Pancreas (tissue), 10 donors: ENCODE measurements around the gene LCN12. TPM values are rescaled to one million over a fixed set of nuclear protein-coding genes. Genes with fewer than 3 reads are reported as not detected.

Experiments
- ATAC-seq, 4 donors: fragments of 200-7000 bp; cut with Tn5 transposase; one replicate each; pipeline versions ENCODE4 v1.8.0 to v1.9.1; 2020; ENCODE audit warnings: mild to moderate bottlenecking in 4 of 4, moderate library complexity in 4 of 4
- DNase-seq, 6 donors: peaks; one replicate each; pipeline ENCODE4 v3.0.0-alpha.2; 2020
- FAIRE-seq: peaks from 2 replicates; lab custom pipeline; 2012; peaks lifted over from hg19 to GRCh38; lab: Jason Lieb, UNC
- H3K27ac ChIP-seq, 4 donors: fragments of 200-600 bp; sonication (generic); 1 replicate in 3 of 4; 2 replicates in 1 of 4; pipeline versions ENCODE4 v1.5.0 to v1.8.0; 2020
- H3K27me3 ChIP-seq, 4 donors: fragments of 200-600 bp; one replicate each; pipeline ENCODE4 v1.8.0; 2021
- H3K36me3 ChIP-seq, 3 donors: fragments of 200-600 bp; sonication (generic) in 1 of 3; one replicate each; pipeline versions ENCODE4 v1.5.0 to v1.8.0; 2020 to 2021
- H3K4me1 ChIP-seq, 3 donors: fragments of 200-600 bp; one replicate each; pipeline ENCODE4 v1.8.0; 2021
- H3K4me3 ChIP-seq, 4 donors: fragments of 200-600 bp; sonication (generic) in 2 of 4; one replicate each; pipeline versions ENCODE4 v1.5.0 to v1.8.0; 2020 to 2021
- H3K9me3 ChIP-seq, 4 donors: fragments of 200-600 bp; one replicate each; pipeline ENCODE4 v1.8.0; 2021
- CTCF ChIP-seq, 4 donors: fragments of 200-600 bp; sonication (generic) in 3 of 4; IDR thresholded peaks; one replicate each; pipeline versions ENCODE4 v1.5.0 to v1.8.0; 2021; ENCODE audit warnings: antibody characterized with exemption in 4 of 4
- WGBS, 2 donors: extraction: QIAGEN DNeasy Blood & Tissue Kit; methylation state at CpG; one replicate each; pipeline ENCODE4 v1.1.7; 2013; 5-methylcytosine and 5-hydroxymethylcytosine counted together
- intact Hi-C, 3 donors: fragments of 100-400 bp; cut with DNase I; formaldehyde crosslinking; loops; one replicate each; pipeline versions ENCODE4 v1.11.1 to v1.14.2; 2022
- polyA plus RNA-seq, 2 donors: library from polyadenylated mRNA; stranded (reverse); fragments of 200-250 nt; gene quantifications; one replicate each; pipeline ENCODE4 v1.2.3, GENCODE V29; 2013
- total RNA-seq, 6 donors: library from RNA; stranded (reverse); fragmentation: NEBNext Ultra II Directional in 4 of 6; extraction: Animal tissue kit (Norgen Biotek cat#: 25700) in 4 of 6; gene quantifications; one replicate each; pipeline versions ENCODE4 v1.2.1 to v1.2.4, GENCODE V29; 2021 to 2023
- donor health status: healthy with polysubstance abuse.
- donor health status: DM: no; HTN: no; CAD: no; lungs with moderate emphysema.
- donor health status: DM: no; HTN: no; CAD: no.
- donor health status: control.
- donor health status: control.
- donor health status: Bipolar disorder and iron deficiency.
- donor health status: DM: yes; HTN: yes; CAD: no.
- donor health status: DM: no; HTN: no; CAD: no.
- donor health status: DM: no; HTN: no; CAD: no.
- donor health status: DM: yes; HTN: yes; CAD: no.

The LCN12 gene
- total and polyA plus RNA-seq, 8 donors: 0.57 to 16.5 (median 3.4) TPM

DNA sequence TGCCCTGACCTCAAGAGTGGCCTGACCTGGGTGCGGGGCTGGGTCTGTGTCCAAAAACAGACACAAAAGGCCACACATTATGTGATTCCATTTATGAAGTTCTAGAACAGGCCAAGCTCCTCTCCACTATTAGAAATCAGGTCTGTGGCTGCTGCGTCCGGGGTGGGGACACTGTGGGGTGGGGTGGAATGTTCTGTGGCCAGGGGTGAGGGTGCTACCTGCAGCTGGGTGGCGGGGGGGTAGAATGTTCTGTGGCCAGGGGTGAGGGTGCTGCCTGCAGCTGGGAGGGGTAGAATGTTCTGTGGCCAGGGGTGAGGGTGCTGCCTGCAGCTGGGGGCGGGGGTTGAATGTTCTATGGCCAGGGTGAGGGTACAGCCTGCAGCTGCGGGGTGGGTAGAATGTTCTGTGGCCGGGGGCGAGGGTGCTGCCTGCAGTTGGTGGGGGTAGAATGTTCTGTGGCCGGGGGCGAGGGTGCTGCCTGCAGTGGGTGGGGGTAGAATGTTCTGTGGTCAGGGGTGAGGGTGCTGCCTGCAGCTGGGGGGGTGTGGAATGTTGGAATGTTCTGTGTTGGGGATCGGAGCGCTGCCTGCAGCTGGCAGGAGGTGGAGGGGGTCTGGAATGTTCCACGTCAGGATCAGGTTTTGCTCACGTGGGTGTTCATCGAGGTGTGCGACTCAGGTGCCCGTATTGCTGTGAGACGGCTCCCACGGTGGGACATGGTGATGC is 8.3 kb downstream of the LCN12 start:
- no peaks in the 10 kb centered on the region for H3K36me3 ChIP-seq
- WGBS, 2 donors: 70 to 76% methylated on average over 19 of the region's 19 CpGs
- H3K27ac ChIP-seq: no peak overlapping the region
- DNase-seq (no peak), ATAC-seq (no peak), FAIRE-seq (no peak)
- TF ChIP-seq CTCF (IDR thresholded peaks at IDR 0.05): no peak
- H3K27me3 ChIP-seq: no peaks in the 10 kb centered on the region
- intact Hi-C loops: loop anchor here in 1 of 3 donors (5.0 kb wide), 1 partner anchor 62 kb away; no protein-coding TSS in a partner anchor
- H3K9me3 ChIP-seq: no peaks in the 10 kb centered on the region
- H3K4me1 ChIP-seq: no peaks in the 10 kb centered on the region
- H3K4me3 ChIP-seq: no peak overlapping the region

DNA sequence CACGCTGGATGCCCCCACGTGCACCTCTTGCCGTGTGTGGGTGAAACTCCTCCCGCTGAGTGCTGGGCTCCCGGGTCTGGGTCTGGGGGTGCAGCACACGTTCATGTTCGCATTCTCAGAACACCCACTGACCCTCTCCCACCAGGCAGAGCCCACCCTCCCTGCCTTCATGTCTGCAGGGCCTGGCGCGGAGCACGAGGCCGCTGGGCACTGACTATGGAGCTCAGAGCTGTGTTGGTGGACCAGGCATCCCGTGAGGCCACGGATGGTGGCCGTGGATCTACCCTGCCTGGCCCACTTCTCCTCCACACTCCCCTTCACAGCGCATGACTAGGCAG is 8.8 kb downstream of the LCN12 start:
- H3K4me3 ChIP-seq: no peak overlapping the region
- H3K4me1 ChIP-seq: no peaks in the 10 kb centered on the region
- DNase-seq (no peak), FAIRE-seq (no peak), ATAC-seq (no peak)
- no peak overlapping the region for H3K27ac ChIP-seq
- 83 to 88% methylated on average over 15 of the region's 15 CpGs for WGBS, 2 donors
- no peaks in the 10 kb centered on the region for H3K9me3 ChIP-seq
- no peak for TF ChIP-seq CTCF (IDR thresholded peaks at IDR 0.05)
- intact Hi-C loops: loop anchor here in 1 of 3 donors (5.0 kb wide), 1 partner anchor 61 kb away; no protein-coding TSS in a partner anchor
- H3K27me3 ChIP-seq: no peaks in the 10 kb centered on the region
- H3K36me3 ChIP-seq: no peaks in the 10 kb centered on the region

DNA sequence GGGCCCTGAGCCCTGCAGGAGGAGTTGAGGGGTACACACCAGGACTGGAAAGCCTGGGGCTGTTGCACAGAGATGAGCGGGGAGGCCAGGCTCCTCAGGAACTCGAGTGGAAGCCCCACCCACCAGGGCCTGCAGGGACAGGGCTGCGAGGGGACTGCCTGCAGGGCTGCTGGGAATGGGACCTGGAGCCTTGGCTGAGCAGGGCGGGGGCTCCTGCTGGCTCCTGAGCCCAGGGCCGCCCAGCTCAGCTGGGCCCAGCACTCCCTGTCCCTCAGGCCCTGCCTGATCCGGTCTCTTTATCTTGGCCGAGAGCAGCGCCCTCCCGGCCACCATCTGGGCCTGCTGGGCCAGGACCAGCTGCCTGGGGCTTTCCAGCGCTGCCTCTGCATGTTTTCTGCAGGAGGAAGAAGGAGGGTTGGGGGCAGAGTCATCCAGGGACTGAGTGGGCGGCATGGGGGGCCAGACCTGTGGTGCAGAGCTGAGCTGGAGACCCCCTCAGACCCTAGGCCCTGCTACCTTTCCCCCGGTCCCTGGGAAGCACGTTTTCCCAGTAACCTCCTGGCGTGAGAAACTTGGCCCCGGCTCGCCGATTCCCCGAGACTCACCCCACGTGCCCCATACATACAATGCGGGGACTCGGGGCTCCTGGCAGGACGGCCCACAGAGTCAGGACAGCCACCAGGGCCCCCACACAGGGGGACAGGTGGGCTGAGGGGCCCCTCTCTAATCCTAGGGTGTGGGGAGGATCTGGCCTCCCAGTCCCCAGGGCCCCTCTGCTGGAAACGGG is 9.4 kb downstream of the LCN12 start:
- H3K36me3 ChIP-seq: no peaks in the 10 kb centered on the region
- DNase-seq: no peak
- intact Hi-C loops: loop anchor here in 1 of 3 donors (5.0 kb wide), 1 partner anchor 61 kb away; no protein-coding TSS in a partner anchor
- WGBS, 2 donors: 78 to 89% methylated on average over 14 to 23 of the region's 23 CpGs
- H3K4me3 ChIP-seq: no peak overlapping the region
- FAIRE-seq: no peak
- H3K27ac ChIP-seq: no peak overlapping the region
- no peak for TF ChIP-seq CTCF (IDR thresholded peaks at IDR 0.05)
- ATAC-seq: peak in 3 of 4 donors; percentile 18 to 28 (median 20)
- peaks cover 0 to 5% (median 4%) of the 10 kb centered on the region in 3 donors for H3K4me1 ChIP-seq
- no peaks in the 10 kb centered on the region for H3K9me3 ChIP-seq
- no peaks in the 10 kb centered on the region for H3K27me3 ChIP-seq

GRCh38 chr9:136962163-136962562 is 10.1 kb downstream of the LCN12 start:
- DNase-seq (no peak), FAIRE-seq (no peak), ATAC-seq (no peak)
- H3K36me3 ChIP-seq: no peaks in the 10 kb centered on the region
- no peak overlapping the region for H3K4me3 ChIP-seq
- no peaks in the 10 kb centered on the region for H3K27me3 ChIP-seq
- no peaks in the 10 kb centered on the region for H3K9me3 ChIP-seq
- intact Hi-C loops: loop anchor here in 1 of 3 donors (5.0 kb wide), 1 partner anchor 60 kb away; no protein-coding TSS in a partner anchor
- no peak for TF ChIP-seq CTCF (IDR thresholded peaks at IDR 0.05)
- 91 to 95% methylated on average over 9 of the region's 9 CpGs for WGBS, 2 donors
- no peak overlapping the region for H3K27ac ChIP-seq
- peaks cover 0 to 5% (median 4%) of the 10 kb centered on the region in 3 donors for H3K4me1 ChIP-seq
